Dedifferentiated amniotic fluid mesenchymal stem cell (primary cell): ENCODE results near the gene PROCA1.

ENCODE experiments used
- DNase-seq: peaks from one replicate; pipeline ENCODE4 v3.0.0-alpha.2; 2016; ENCODE audit errors: extremely low spot score

Gene PROCA1

DNA sequence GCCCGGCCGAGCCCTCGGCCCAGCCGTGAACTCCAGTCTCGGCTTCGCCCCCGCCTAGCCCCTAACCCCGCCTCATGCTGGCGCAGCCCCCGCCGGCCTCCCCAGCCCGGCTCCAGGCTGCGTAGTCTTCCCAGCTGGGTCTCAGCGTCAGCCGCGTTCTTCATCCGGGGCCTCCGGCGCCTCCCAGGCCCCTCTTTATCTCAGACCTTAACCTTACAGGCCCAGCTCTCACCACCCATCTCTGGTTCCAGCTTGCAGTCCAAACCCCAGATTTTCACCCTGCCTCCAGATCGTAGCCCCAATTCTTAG, at the start of gene PROCA1:
Gene PROCA1 (minus strand): TSS at position 166 of the 309 bp plus-strand sequence. CDS start 228 bp downstream, outside the sequence.
- no peak for DNase-seq

- DNase-seq, result no peak
Observed at GRCh38 chr17:28760601-28761562, 49.2 kb upstream of the PROCA1 start.

DNA sequence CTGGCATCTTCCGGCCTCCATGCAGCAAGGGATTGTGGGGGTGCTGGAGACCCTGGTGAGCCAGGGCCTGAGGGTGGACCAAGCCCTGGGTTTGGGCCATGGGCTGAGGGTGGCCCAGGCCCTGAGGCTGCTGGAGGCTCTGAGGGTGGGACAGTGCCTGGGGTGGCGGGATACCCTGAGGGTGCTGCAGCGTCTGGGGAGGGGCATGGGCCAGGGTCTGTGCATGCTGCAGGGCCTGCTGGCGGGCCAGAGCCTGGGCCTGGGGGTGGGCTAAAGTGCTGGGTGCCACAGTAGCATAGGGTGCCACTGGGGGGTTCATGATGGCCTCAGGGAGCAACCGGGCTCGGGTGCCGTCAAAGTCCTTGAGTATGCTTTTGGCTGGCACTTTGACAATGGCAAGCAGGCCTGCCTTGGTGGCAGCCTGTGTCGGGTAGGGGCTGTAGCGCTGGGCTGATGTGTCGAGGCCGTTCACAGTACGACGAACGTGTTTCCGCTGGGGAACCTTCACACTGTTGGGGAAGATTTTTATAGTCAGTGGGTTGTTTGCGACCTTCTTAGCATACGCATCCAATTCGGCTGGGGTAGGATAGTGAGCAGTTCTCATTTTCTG, 47.7 kb upstream of the PROCA1 start:
- DNase-seq, result no peak

DNA sequence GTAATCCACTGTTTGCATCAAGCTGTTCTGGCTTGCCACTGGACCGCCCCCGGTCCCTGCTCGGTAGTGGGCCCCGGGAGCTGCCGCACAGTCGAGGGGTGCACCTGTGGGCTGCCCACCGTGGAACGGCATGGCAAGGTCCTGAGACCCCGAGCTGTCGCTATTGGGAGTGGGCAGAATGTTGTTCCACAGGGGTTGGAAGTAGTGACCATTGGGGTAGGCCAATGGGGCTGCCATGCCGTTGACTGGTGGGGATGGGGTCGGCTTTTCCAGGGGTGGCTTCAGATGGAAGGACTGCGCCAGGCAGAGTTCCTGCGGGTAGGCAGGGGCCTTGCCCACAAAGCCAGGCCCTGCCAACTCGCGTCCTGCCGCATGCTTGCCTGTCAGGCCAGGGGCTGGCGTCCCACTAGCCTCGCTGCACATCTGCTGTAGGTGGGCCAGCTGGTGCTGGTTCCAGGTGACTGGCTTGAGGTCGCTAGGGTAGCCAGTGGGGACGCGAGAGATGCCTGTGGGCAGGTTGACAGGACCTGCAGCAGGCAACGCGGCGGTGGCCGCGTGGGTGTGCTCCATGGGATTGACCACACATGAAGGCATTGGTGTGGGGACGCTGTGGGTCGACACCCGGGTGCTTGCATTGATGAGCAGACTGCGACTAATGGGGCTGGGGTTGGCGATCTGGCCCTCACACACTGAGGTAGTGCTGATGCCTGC, 46.9 kb upstream of the PROCA1 start:
- no peak for DNase-seq

GRCh38 chr17:28756049-28756804, 44.5 kb upstream of the PROCA1 start:
- DNase-seq, result no peak

- no peak for DNase-seq
Observed at GRCh38 chr17:28755486-28755885, 43.8 kb upstream of the PROCA1 start.

DNA sequence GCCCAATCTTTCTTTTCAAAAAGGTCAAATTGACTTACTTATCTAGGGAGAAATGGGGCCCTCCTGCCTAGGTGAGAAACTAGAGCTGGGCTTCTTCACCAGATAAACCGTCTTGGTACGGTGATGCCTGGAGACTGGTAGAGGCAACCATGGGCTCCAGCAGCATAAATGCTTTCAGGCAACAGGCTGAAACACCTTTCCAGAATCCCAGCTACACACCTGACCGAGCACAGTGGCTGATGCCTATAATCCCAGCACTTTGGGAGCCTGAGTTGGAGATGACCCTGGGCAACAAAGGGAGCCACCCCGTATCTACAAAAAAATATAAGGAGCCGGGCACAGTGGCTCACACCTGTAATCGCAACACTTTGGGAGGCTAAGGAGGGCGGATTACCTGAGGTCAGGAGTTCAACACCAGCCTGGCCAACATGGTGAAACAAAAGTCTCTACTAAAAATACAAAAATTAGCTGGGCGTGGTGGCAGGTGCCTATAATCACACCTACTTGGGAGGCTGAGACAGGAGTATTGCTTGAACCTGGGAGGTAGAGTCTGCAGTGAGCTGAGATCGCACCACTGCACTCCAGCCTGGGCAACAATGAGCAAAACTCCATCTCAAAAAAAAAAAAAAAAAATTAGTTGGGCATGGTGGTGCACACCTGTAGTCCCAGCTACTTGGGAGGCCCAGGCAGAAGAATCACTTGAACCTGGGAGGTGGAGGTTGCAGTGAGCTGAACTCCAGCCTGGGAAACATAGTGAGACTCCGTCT, 40.1 kb upstream of the PROCA1 start:
- DNase-seq, result no peak

- DNase-seq, result peak; percentile 94
Observed at GRCh38 chr17:28750178-28751047, 38.7 kb upstream of the PROCA1 start.

- no peak for DNase-seq
Observed at GRCh38 chr17:28749516-28750177, 38.0 kb upstream of the PROCA1 start.

DNA sequence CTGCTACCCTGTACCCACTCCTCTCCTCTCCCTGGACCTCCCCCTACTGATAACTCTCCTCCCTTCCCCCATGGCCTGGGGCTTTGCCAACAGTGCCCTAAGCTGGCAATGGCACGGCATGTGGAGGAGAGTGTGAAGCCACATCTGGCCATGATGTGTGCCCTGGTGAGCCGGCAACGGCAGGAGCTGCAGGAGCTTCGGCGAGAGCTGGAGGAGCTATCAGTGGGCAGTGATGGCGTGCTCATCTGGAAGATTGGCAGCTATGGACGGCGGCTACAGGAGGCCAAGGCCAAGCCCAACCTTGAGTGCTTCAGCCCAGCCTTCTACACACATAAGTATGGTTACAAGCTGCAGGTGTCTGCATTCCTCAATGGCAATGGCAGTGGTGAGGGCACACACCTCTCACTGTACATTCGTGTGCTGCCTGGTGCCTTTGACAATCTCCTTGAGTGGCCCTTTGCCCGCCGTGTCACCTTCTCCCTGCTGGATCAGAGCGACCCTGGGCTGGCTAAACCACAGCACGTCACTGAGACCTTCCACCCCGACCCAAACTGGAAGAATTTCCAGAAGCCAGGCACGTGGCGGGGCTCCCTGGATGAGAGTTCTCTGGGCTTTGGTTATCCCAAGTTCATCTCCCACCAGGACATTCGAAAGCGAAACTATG, 37.3 kb upstream of the PROCA1 start:
- DNase-seq, result no peak

DNA sequence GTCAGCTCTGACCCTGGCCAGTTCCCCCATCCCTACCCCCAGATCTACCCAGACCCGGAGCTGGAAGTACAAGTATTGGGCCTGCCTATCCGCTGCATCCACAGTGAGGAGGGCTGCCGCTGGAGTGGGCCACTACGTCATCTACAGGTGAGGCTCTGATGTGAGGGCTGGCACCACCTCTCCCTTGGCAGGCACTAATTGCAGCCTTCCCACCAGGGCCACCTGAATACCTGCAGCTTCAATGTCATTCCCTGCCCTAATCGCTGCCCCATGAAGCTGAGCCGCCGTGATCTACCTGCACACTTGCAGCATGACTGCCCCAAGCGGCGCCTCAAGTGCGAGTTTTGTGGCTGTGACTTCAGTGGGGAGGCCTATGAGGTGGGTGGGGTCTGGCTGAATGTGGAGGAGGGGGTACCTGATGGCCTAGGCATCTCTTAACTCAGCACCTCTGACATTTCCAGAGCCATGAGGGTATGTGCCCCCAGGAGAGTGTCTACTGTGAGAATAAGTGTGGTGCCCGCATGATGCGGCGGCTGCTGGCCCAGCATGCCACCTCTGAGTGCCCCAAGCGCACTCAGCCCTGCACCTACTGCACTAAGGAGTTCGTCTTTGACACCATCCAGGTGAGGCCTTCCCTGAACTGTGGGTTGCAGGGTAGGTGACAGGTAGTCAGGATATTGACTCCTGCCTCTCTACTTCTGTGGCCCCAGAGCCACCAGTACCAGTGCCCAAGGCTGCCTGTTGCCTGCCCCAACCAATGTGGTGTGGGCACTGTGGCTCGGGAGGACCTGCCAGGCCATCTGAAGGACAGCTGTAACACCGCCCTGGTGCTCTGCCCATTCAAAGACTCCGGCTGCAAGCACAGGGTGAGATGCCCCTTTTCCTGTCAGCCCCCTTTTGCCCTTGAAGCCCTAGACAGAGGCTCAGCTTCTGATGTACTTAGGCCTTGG, 36.4 kb upstream of the PROCA1 start:
- no peak for DNase-seq

DNA sequence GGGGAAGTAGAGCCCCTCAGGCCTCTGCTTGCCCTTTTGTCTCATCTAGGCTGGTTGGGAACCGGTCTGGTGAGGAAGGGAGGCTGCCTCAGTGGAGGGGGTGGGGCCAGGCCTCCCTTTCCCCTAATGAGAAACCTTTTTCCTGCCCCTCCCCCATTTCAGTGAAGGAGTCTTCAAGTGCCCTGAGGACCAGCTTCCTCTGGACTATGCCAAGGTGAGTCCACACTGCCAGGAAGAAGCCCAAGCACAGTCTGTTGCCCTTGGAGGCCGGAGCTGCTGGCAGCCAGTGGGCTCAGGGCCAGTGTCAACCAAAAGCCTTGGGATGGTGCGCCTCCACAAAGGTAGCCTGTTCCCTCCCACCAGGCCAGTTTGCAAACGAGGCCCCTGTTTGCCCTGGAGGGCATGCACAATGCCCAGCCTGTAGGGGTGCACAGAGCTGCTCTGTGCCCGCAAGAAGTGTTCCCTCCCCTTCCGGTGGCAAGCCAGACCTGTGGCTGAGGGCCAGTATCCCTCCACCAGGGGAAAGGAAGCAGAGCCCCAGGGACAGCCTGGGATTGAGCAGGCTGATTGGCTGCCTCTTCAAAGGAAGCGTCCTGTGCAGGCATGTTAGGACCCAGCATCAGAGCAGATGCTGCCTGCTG, 35.5 kb upstream of the PROCA1 start:
- no peak for DNase-seq

DNA sequence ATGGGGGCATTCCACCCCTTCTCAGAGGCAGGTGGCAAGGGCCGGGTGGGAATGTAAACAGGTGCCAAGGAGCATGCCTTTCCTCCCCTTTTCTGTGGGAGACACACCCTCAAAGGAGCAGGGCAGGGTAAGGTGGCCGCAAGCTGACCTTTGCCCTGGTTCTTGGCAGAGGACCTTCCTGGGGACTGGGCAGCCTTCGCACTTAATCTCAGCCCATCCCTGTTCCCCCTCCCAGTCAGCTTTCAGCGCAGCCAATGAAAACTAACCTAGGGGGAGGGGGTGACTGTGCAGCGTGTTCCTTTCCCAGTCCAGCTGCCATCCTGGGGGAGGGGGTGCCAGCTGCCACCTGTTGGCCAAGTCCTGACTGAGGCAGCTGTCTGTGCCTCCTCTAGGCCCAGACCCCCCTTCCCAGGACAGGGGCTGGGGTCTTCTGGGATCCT, 34.9 kb upstream of the PROCA1 start:
- DNase-seq, result no peak

GRCh38 chr17:28745786-28746411, 34.2 kb upstream of the PROCA1 start:
- DNase-seq, result no peak

- DNase-seq, result no peak
Observed at GRCh38 chr17:28744972-28745785, 33.5 kb upstream of the PROCA1 start.
